Left kidney (tissue), 2 donors: ENCODE data around the gene TMEM176B. TPM values are rescaled to one million over a fixed set of nuclear protein-coding genes. Genes with fewer than 3 reads are reported as not detected.

ENCODE experiments used
- DNase-seq: peaks from one replicate; pipeline ENCODE4 v3.0.0-alpha.2; 2013
- polyA plus RNA-seq: library from polyadenylated mRNA; unstranded; fragments of 120-200 nt; gene quantifications from one replicate; pipeline ENCODE4 v1.2.1, GENCODE V29; 2013; ENCODE audit not compliant: insufficient read length

TMEM176B gene
- polyA plus RNA-seq, 1 donor, result 78.4 TPM

GRCh38 chr7:150754951-150755350, 45.2 kb downstream of the TMEM176B start:
- no peak for DNase-seq

- DNase-seq, result peak; percentile 14
Observed at GRCh38 chr7:150753826-150754603, 46.1 kb downstream of the TMEM176B start.

GRCh38 chr7:150753239-150753638, 46.9 kb downstream of the TMEM176B start:
- no peak for DNase-seq

GRCh38 chr7:150751702-150752101, 48.5 kb downstream of the TMEM176B start:
- DNase-seq, result no peak

- no peak for DNase-seq
Observed at GRCh38 chr7:150748376-150748775, 51.8 kb downstream of the TMEM176B start.

- no peak for DNase-seq
Observed at GRCh38 chr7:150746921-150747320, 53.2 kb downstream of the TMEM176B start.

- DNase-seq, result no peak
Observed at GRCh38 chr7:150745876-150746275, 54.3 kb downstream of the TMEM176B start.

GRCh38 chr7:150745086-150745485, 55.1 kb downstream of the TMEM176B start:
- DNase-seq, result no peak

- DNase-seq, result no peak
Observed at GRCh38 chr7:150744041-150744656, 56.0 kb downstream of the TMEM176B start.

- DNase-seq, result no peak
Observed at GRCh38 chr7:150742286-150742968, 57.7 kb downstream of the TMEM176B start.

Other genes with a start within 250 kb of the TMEM176B start
- gene GIMAP4, start 233.0 kb downstream of the TMEM176B start, polyA plus RNA-seq, result 26.3 TPM
- gene GIMAP6, start 168.0 kb downstream of the TMEM176B start, polyA plus RNA-seq, result 13.8 TPM
- gene GIMAP2, start 114.7 kb downstream of the TMEM176B start, polyA plus RNA-seq, result 7.2 TPM
- gene GIMAP1, start 83.8 kb downstream of the TMEM176B start, polyA plus RNA-seq, result 2.4 TPM
- gene GIMAP5, start 62.9 kb downstream of the TMEM176B start, polyA plus RNA-seq, result 5.6 TPM
- gene TMEM176A, start 405 bp upstream of the TMEM176B start, polyA plus RNA-seq, result 90.9 TPM
- gene AOC1, start 52.2 kb upstream of the TMEM176B start, polyA plus RNA-seq, result 54.2 TPM
- 13.1 TPM for gene KCNH2, start 178.0 kb upstream of the TMEM176B start, polyA plus RNA-seq
- 8.7 TPM for gene NOS3, start 190.7 kb upstream of the TMEM176B start, polyA plus RNA-seq
- gene ATG9B, start 224.1 kb upstream of the TMEM176B start, polyA plus RNA-seq, result 3.0 TPM
- gene ABCB8, start 228.1 kb upstream of the TMEM176B start, polyA plus RNA-seq, result 28.4 TPM
- gene ASIC3, start 248.2 kb upstream of the TMEM176B start, polyA plus RNA-seq, result 2.3 TPM